Endothelial cell of umbilical vein (primary cell): ENCODE measurements around the gene PCDHGA10. TPM values are rescaled to one million over a fixed set of nuclear protein-coding genes. Genes with fewer than 3 reads are reported as not detected.
A peak's percentile ranks its signal among the peaks of the same experiment; 100 is the strongest.
"Not testable (repeated sequence)": the region's sequence is repeated elsewhere in the genome, so short reads cannot be mapped to it uniquely, and the experiment has no call there.

ENCODE experiments used
- BruUV-seq: library from RNA; stranded (reverse); fragments of 400-500 nt; replicated peaks from 2 replicates; lab custom pipeline; 2021; lab: Mats Ljungman, UMichigan
- CTCF ChIA-PET: fragments of 300-600, 350-600 bp; sonication (Branson Sonifier 250); formaldehyde crosslinking; loops from one replicate; lab custom pipeline; 2021; ENCODE audit warnings: antibody characterized with exemption, inconsistent platforms; lab: Charles Lee
- POLR2A ChIA-PET: fragments of 300-600, 350-600 bp; sonication (Branson Sonifier 250); formaldehyde crosslinking; loops from one replicate; lab custom pipeline; 2021; ENCODE audit warnings: antibody characterized with exemption, inconsistent platforms; lab: Charles Lee
- DNase-seq: peaks from one replicate; pipeline ENCODE4 v3.0.0-alpha.2; 2011; ENCODE audit warnings: low read depth, low spot score
- FAIRE-seq: peaks from 2 replicates; lab custom pipeline; 2011; peaks lifted over from hg19 to GRCh38; lab: Jason Lieb, UNC
- H2AFZ ChIP-seq: 2 replicates; pipeline ENCODE4 v1.6.0; 2012; ENCODE audit warnings: low read depth, low read length, control low read depth, inconsistent platforms
- H3K27ac ChIP-seq: 2 replicates; pipeline ENCODE4 v1.5.1; 2011; ENCODE audit warnings: low read depth, mild to moderate bottlenecking, control low read depth, low read length, moderate library complexity; ENCODE audit not compliant: insufficient read depth
- H3K27me3 ChIP-seq, 2 experiments: 2 replicates each; pipeline versions ENCODE4 v1.6.0 to v1.6.1; 2011; ENCODE audit warnings: low read length in 2 of 2, mixed read lengths in 1 of 2; ENCODE audit not compliant: control insufficient read depth in 2 of 2, insufficient read depth in 2 of 2
- H3K36me3 ChIP-seq, 2 experiments: 2 replicates in 1 of 2; 3 replicates in 1 of 2; pipeline ENCODE4 v1.5.1; 2011; ENCODE audit warnings: low read length in 2 of 2, mild to moderate bottlenecking in 1 of 2, moderate library complexity in 1 of 2; ENCODE audit not compliant: control insufficient read depth in 2 of 2, insufficient read depth in 2 of 2; ENCODE audit errors: extremely low read depth in 1 of 2
- H3K4me1 ChIP-seq: 3 replicates; pipeline ENCODE4 v1.5.1; 2011; ENCODE audit warnings: mild to moderate bottlenecking, low read length; ENCODE audit not compliant: control insufficient read depth, insufficient read depth; ENCODE audit errors: extremely low read depth
- H3K4me2 ChIP-seq: 2 replicates; pipeline ENCODE4 v1.6.1; 2011; ENCODE audit warnings: low read length, control low read depth, mixed read lengths; ENCODE audit not compliant: insufficient read depth
- H3K4me3 ChIP-seq, 3 experiments: fragments of 200-600 bp in 1 of 3; sonication (generic), shearing (Covaris generic) in 1 of 3; replicated peaks in 1 of 3; 2 replicates each; pipeline ENCODE4 v1.5.1; 2011 to 2016; ENCODE audit warnings: control low read depth in 3 of 3, low read length in 3 of 3, mild to moderate bottlenecking in 2 of 3, inconsistent platforms in 1 of 3, low read depth in 1 of 3, moderate library complexity in 1 of 3; ENCODE audit not compliant: insufficient read depth in 1 of 3
- H3K79me2 ChIP-seq: 2 replicates; pipeline ENCODE4 v1.6.0; 2012; ENCODE audit warnings: low read length, inconsistent platforms; ENCODE audit not compliant: control insufficient read depth, insufficient read depth
- H3K9ac ChIP-seq: replicated peaks from 2 replicates; pipeline ENCODE3; 2011; ENCODE audit warnings: low read length, control low read depth; ENCODE audit not compliant: insufficient read depth; ENCODE audit errors: extremely low read depth
- H3K9me1 ChIP-seq: replicated peaks from 3 replicates; pipeline ENCODE4 v1.6.0; 2011; ENCODE audit warnings: mild to moderate bottlenecking, low read length; ENCODE audit not compliant: control insufficient read depth, insufficient read depth; ENCODE audit errors: extremely low read depth
- H3K9me3 ChIP-seq: replicated peaks from 2 replicates; pipeline ENCODE4 v1.5.1; 2012; ENCODE audit warnings: low read length, inconsistent platforms; ENCODE audit not compliant: control insufficient read depth, insufficient read depth
- H4K20me1 ChIP-seq: replicated peaks from 2 replicates; pipeline ENCODE3; 2011; ENCODE audit warnings: mild to moderate bottlenecking, low read length; ENCODE audit not compliant: control insufficient read depth, insufficient read depth; ENCODE audit errors: extremely low read depth
- dilution Hi-C: fragments of 300-500 bp; cut with MboI; formaldehyde crosslinking; loops from one replicate; pipeline ENCODE4 v1.15.0; 2019; ENCODE audit warnings: low sequenced_read_pairs; ENCODE audit not compliant: extremely low pct_ligation_motif_present
- intact Hi-C: fragments of 100-400 bp; cut with micrococcal nuclease; formaldehyde crosslinking; loops from one replicate; pipeline ENCODE4 v1.10.0; 2022
- polyA plus RNA-seq, 4 experiments: library from polyadenylated mRNA; depleted of rRNA in 3 of 4; stranded (reverse) in 3 of 4; unstranded in 1 of 4; fragments of >200 nt; gene quantifications; 2 replicates each; pipeline versions ENCODE4 v1.2.1 to v1.2.3, GENCODE V29; 2011 to 2012; ENCODE audit warnings: missing spikeins in 1 of 4
- total RNA-seq: library from RNA; stranded (reverse); gene quantifications from 2 replicates; pipeline ENCODE4 v1.2.3, GENCODE V29; 2021
- TF ChIP-seq, protein P1 (sequence below), 2 donors: IDR thresholded peaks; 1 replicate in 1 of 2; 2 replicates in 1 of 2; pipeline ENCODE4 v1.5.1; 2011; ENCODE audit warnings: low read length in 2 of 2, mild to moderate bottlenecking in 2 of 2, moderate library complexity in 2 of 2, control low read depth in 1 of 2, inconsistent platforms in 1 of 2, low read depth in 1 of 2; ENCODE audit not compliant: insufficient read depth in 1 of 2; ENCODE audit errors: extremely low read depth in 1 of 2

Gene PCDHGA10
- total and polyA plus RNA-seq, 2 donors (not counting 3 experiments of a cell fraction or from before 2014, with no cell fraction given): 3.6 to 4.4 TPM

DNA sequence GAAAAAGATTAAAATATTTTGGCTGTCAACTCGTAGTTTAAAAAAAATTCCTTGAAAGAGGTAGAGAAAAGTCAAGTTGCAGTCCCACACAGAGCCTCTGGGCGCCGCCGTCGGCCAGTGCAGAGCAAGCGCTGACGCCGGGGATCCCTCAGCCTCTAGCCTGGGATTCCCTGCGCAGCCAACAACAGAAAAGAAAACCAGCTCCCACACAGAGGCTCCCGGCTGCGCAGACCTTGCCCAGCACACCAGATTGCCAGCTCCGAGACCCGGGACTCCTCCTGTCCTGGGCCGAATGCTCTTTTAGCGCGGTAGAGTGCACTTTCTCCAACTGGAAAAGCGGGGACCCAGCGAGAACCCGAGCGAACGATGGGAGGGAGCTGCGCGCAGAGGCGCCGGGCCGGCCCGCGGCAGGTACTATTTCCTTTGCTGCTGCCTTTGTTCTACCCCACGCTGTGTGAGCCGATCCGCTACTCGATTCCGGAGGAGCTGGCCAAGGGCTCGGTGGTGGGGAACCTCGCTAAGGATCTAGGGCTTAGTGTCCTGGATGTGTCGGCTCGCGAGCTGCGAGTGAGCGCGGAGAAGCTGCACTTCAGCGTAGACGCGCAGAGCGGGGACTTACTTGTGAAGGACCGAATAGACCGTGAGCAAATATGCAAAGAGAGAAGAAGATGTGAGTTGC lies 4.8 kb downstream of the PCDHGA10 start, which contains the start of gene PCDHGB7:
PCDHGB7 (plus strand) TSS at position 184 of the 679 bp plus-strand sequence; CDS start at position 367, 183 bp downstream.
- H3K9me3 ChIP-seq, H3K9ac ChIP-seq, H3K27ac ChIP-seq, dilution Hi-C loops, H3K79me2 ChIP-seq, H4K20me1 ChIP-seq, H3K36me3 ChIP-seq, H3K9me1 ChIP-seq: not testable (repeated sequence)
- peak within 1 kb of the TSS; percentile 71 for H3K4me2 ChIP-seq
- H3K4me3 ChIP-seq: peak within 1 kb of the TSS; percentile 35 to 52 (median 42)
- H3K27me3 ChIP-seq: peaks cover 50 to 85% of the 10 kb centered on the region in 2 experiments
- DNase-seq: peak; percentile 83
- BruUV-seq: TSS peak; percentile 12
- peak; percentile 87 for FAIRE-seq
- POLR2A ChIA-PET: interaction anchor here (0.6 to 1.2 kb wide), 2 partner anchors 140 to 146 kb away, joined by 3 to 4 read pairs; no protein-coding TSS in a partner anchor
- peak within 1 kb of the TSS; percentile 64 for H2AFZ ChIP-seq
- TF ChIP-seq, protein P1, sequence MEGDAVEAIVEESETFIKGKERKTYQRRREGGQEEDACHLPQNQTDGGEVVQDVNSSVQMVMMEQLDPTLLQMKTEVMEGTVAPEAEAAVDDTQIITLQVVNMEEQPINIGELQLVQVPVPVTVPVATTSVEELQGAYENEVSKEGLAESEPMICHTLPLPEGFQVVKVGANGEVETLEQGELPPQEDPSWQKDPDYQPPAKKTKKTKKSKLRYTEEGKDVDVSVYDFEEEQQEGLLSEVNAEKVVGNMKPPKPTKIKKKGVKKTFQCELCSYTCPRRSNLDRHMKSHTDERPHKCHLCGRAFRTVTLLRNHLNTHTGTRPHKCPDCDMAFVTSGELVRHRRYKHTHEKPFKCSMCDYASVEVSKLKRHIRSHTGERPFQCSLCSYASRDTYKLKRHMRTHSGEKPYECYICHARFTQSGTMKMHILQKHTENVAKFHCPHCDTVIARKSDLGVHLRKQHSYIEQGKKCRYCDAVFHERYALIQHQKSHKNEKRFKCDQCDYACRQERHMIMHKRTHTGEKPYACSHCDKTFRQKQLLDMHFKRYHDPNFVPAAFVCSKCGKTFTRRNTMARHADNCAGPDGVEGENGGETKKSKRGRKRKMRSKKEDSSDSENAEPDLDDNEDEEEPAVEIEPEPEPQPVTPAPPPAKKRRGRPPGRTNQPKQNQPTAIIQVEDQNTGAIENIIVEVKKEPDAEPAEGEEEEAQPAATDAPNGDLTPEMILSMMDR (IDR thresholded peaks at IDR 0.05; ENCODE audit: extremely low read depth in 1 of 2, insufficient read depth in 1 of 2, low read depth in 1 of 2, low read length in 2 of 2): peak; percentile 77 to 80
- CTCF ChIA-PET: interaction anchor here (0.6 to 11.3 kb wide), 35 partner anchors 9 to 204 kb away, joined by 3 to 335 read pairs (median 4); partner anchors contain the start of genes PCDHB13, PCDHB14, PCDHGA12 and PCDHGA3
- intact Hi-C loops: loop anchor here (1.0 kb wide), 3 partner anchors 107 to 202 kb away; no protein-coding TSS in a partner anchor
- peaks cover 19% of the 10 kb centered on the region for H3K4me1 ChIP-seq
